IMR-90 (cell line): Measurements from ENCODE around the gene OGG1. TPM values are rescaled to one million over a fixed set of nuclear protein-coding genes. Genes with fewer than 3 reads are reported as not detected.

Source experiments
- ATAC-seq: fragments of 200-7000 bp; cut with Tn5 transposase; 2 replicates; pipeline ENCODE4 v1.9.1; 2020; ENCODE audit warnings: low read depth, mild to moderate bottlenecking, moderate library complexity
- BruUV-seq: library from RNA; stranded (reverse); fragments of 400-500 nt; replicated peaks from 2 replicates; lab custom pipeline; 2021; lab: Mats Ljungman, UMichigan
- CTCF ChIA-PET: fragments of 300-600 bp; formaldehyde crosslinking; extraction: SDS; loops from one replicate; lab custom pipeline; 2021; ENCODE audit warnings: antibody characterized with exemption; lab: Yijun Ruan, JAX
- POLR2A ChIA-PET: fragments of 300-600 bp; sonication (Branson Sonifier 250); formaldehyde crosslinking; loops from one replicate; lab custom pipeline; 2022; ENCODE audit warnings: antibody characterized with exemption; ENCODE audit not compliant: unreplicated experiment; lab: Charles Lee
- DNase-seq: peaks from one replicate; pipeline ENCODE4 v3.0.0; 2013
- H2AFZ ChIP-seq: replicated peaks from 2 replicates; pipeline ENCODE3; 2013; ENCODE audit warnings: low read length, mild to moderate bottlenecking; ENCODE audit not compliant: poor library complexity
- H2AK5ac ChIP-seq: 2 replicates; pipeline ENCODE4 v1.6.1; 2013; ENCODE audit warnings: low read depth, low read length, inconsistent platforms
- H2AK9ac ChIP-seq: replicated peaks from 2 replicates; pipeline ENCODE3; 2013; ENCODE audit warnings: mild to moderate bottlenecking, low read depth, low read length, moderate library complexity; ENCODE audit not compliant: poor library complexity
- H2BK120ac ChIP-seq: 2 replicates; pipeline ENCODE4 v1.6.1; 2013; ENCODE audit warnings: low read depth, low read length, inconsistent platforms
- H2BK15ac ChIP-seq: 3 replicates; pipeline ENCODE4 v1.6.1; 2013; ENCODE audit warnings: low read depth, low read length, inconsistent platforms
- H2BK20ac ChIP-seq: 2 replicates; pipeline ENCODE4 v1.6.1; 2013; ENCODE audit warnings: low read depth, mild to moderate bottlenecking, inconsistent platforms, low read length, moderate library complexity
- H2BK5ac ChIP-seq: 2 replicates; pipeline ENCODE4 v1.6.1; 2013; ENCODE audit warnings: mild to moderate bottlenecking, low read depth, low read length, inconsistent platforms; ENCODE audit not compliant: poor library complexity, severe bottlenecking
- H3K14ac ChIP-seq: replicated peaks from 2 replicates; pipeline ENCODE4 v1.6.1; 2013; ENCODE audit warnings: low read depth, low read length, inconsistent platforms
- H3K18ac ChIP-seq: 2 replicates; pipeline ENCODE4 v1.6.1; 2013; ENCODE audit warnings: low read depth, low read length, control low read depth
- H3K23ac ChIP-seq: 2 replicates; pipeline ENCODE4 v1.6.1; 2013; ENCODE audit warnings: low read depth, low read length, inconsistent platforms
- H3K27ac ChIP-seq: 2 replicates; pipeline ENCODE4 v1.5.1; 2013; ENCODE audit warnings: mild to moderate bottlenecking, control low read depth, low read length; ENCODE audit not compliant: insufficient read depth
- H3K27me3 ChIP-seq: 2 replicates; pipeline ENCODE4 v1.6.1; 2013; ENCODE audit warnings: low read length; ENCODE audit not compliant: control insufficient read depth, insufficient read depth
- H3K36me3 ChIP-seq: 2 replicates; pipeline ENCODE4 v1.6.1; 2013; ENCODE audit warnings: low read length, mixed read lengths; ENCODE audit not compliant: control insufficient read depth, insufficient read depth
- H3K4ac ChIP-seq: 2 replicates; pipeline ENCODE4 v1.6.1; 2013; ENCODE audit warnings: low read depth, low read length, inconsistent platforms
- H3K4me1 ChIP-seq: 2 replicates; pipeline ENCODE4 v1.6.1; 2013; ENCODE audit warnings: low read length, mixed read lengths; ENCODE audit not compliant: control insufficient read depth, insufficient read depth
- H3K4me2 ChIP-seq: 2 replicates; pipeline ENCODE4 v1.6.1; 2013; ENCODE audit warnings: low read depth, mild to moderate bottlenecking, control low read depth, low read length, moderate library complexity
- H3K4me3 ChIP-seq: 2 replicates; pipeline ENCODE4 v1.5.1; 2013; ENCODE audit warnings: low read depth, mild to moderate bottlenecking, control low read depth, low read length, moderate library complexity; ENCODE audit not compliant: insufficient read depth
- H3K56ac ChIP-seq: 2 replicates; pipeline ENCODE4 v1.6.1; 2013; ENCODE audit warnings: low read length, inconsistent platforms; ENCODE audit not compliant: insufficient read depth; ENCODE audit errors: extremely low read depth
- H3K79me1 ChIP-seq, 2 experiments: 2 replicates each; pipeline ENCODE4 v1.6.1; 2013; ENCODE audit warnings: low read length in 2 of 2, inconsistent platforms in 1 of 2, low read depth in 1 of 2
- H3K9ac ChIP-seq: 2 replicates; pipeline ENCODE4 v1.6.1; 2013; ENCODE audit warnings: low read depth, low read length, control low read depth
- H3K9me1 ChIP-seq: 2 replicates; pipeline ENCODE4 v1.6.1; 2013; ENCODE audit warnings: low read length, inconsistent platforms; ENCODE audit not compliant: insufficient read depth
- H3K9me3 ChIP-seq: 2 replicates; pipeline ENCODE4 v1.6.1; 2013; ENCODE audit warnings: low read length; ENCODE audit not compliant: control insufficient read depth, insufficient read depth
- H4K20me1 ChIP-seq: 2 replicates; pipeline ENCODE4 v1.6.1; 2013; ENCODE audit warnings: low read length, inconsistent platforms; ENCODE audit not compliant: insufficient read depth
- H4K5ac ChIP-seq: 2 replicates; pipeline ENCODE4 v1.6.1; 2013; ENCODE audit warnings: mild to moderate bottlenecking, low read depth, low read length, control low read depth
- H4K8ac ChIP-seq, 2 experiments: 2 replicates each; pipeline ENCODE4 v1.6.1; 2013; ENCODE audit warnings: low read depth in 2 of 2, low read length in 2 of 2, control low read depth in 1 of 2, inconsistent platforms in 1 of 2
- H4K91ac ChIP-seq: 2 replicates; pipeline ENCODE4 v1.6.1; 2013; ENCODE audit warnings: low read depth, low read length, inconsistent platforms; ENCODE audit not compliant: insufficient read depth
- BHLHE40 ChIP-seq: fragments of 150-350 bp; IDR thresholded peaks from 2 replicates; pipeline ENCODE4 v1.6.1; 2016; ENCODE audit warnings: mild to moderate bottlenecking, low read depth, low read length
- CEBPB ChIP-seq: IDR thresholded peaks from 2 replicates; pipeline ENCODE4 v1.6.1; 2012; ENCODE audit warnings: low read depth, low read length, improper control_type of control experiment
- CHD1 ChIP-seq: IDR thresholded peaks from 2 replicates; pipeline ENCODE4 v1.6.1; 2012; ENCODE audit warnings: low read depth, low read length, improper control_type of control experiment
- FOS ChIP-seq: fragments of 150-350 bp; IDR thresholded peaks from 2 replicates; pipeline ENCODE4 v1.6.1; 2016; ENCODE audit warnings: low read depth, low read length
- MAFK ChIP-seq: IDR thresholded peaks from 2 replicates; pipeline ENCODE4 v1.6.1; 2012; ENCODE audit warnings: low read depth, low read length, improper control_type of control experiment
- MAZ ChIP-seq: IDR thresholded peaks from 2 replicates; pipeline ENCODE4 v1.6.1; 2012; ENCODE audit warnings: low read depth, mild to moderate bottlenecking, low read length, improper control_type of control experiment, moderate library complexity, borderline replicate concordance
- MXI1 ChIP-seq: IDR thresholded peaks from 2 replicates; pipeline ENCODE4 v1.6.1; 2012; ENCODE audit warnings: low read depth, mild to moderate bottlenecking, low read length, moderate library complexity, borderline replicate concordance
- NFE2L2 ChIP-seq: fragments of 150-350 bp; IDR thresholded peaks from 2 replicates; pipeline ENCODE4 v1.6.1; 2016; ENCODE audit warnings: low read depth, mild to moderate bottlenecking, low read length
- POLR2A ChIP-seq: IDR thresholded peaks from 2 replicates; pipeline ENCODE4 v1.6.1; 2012; ENCODE audit warnings: mild to moderate bottlenecking, low read depth, low read length
- RAD21 ChIP-seq: IDR thresholded peaks from 2 replicates; pipeline ENCODE4 v1.6.1; 2012; ENCODE audit warnings: low read length, improper control_type of control experiment
- RCOR1 ChIP-seq: IDR thresholded peaks from 2 replicates; pipeline ENCODE4 v1.6.1; 2012; ENCODE audit warnings: mild to moderate bottlenecking, low read length, improper control_type of control experiment; ENCODE audit not compliant: insufficient replicate concordance
- RFX5 ChIP-seq: IDR thresholded peaks from 2 replicates; pipeline ENCODE4 v1.8.0; 2012; ENCODE audit warnings: low read depth, mild to moderate bottlenecking, low read length, moderate library complexity
- SMC3 ChIP-seq: fragments of 150-350 bp; IDR thresholded peaks from 2 replicates; pipeline ENCODE4 v1.6.1; 2016; ENCODE audit warnings: low read depth, mild to moderate bottlenecking, antibody characterized with exemption, low read length, moderate library complexity
- USF2 ChIP-seq: fragments of 150-350 bp; IDR thresholded peaks from 2 replicates; pipeline ENCODE4 v1.6.1; 2017; ENCODE audit warnings: mild to moderate bottlenecking, antibody characterized with exemption, low read length, low read depth
- WGBS, 2 experiments: methylation state at CpG; one replicate each; pipeline versions ENCODE4 v1.1.5 to v1.1.7; 2013; ENCODE audit warnings: missing lambda C conversion rate in 2 of 2; ENCODE audit not compliant: insufficient read length in 1 of 2; ENCODE audit errors: extremely low coverage in 2 of 2; 5-methylcytosine and 5-hydroxymethylcytosine counted together
- dilution Hi-C: fragments of 300-500 bp; cut with HindIII; formaldehyde crosslinking; loops from one replicate; pipeline ENCODE4 v1.14.3; 2018; ENCODE audit warnings: low sequenced_read_pairs; ENCODE audit not compliant: unreplicated experiment
- in situ Hi-C: fragments of 300-500 bp; cut with MboI; formaldehyde crosslinking; loops from 3 replicates; pipeline ENCODE4 v1.14.3; 2019; ENCODE audit warnings: low sequenced_read_pairs, inconsistent platforms, mixed read lengths
- intact Hi-C: fragments of 100-400 bp; cut with micrococcal nuclease; formaldehyde crosslinking; loops from 2 replicates; pipeline ENCODE4 v1.10.0; 2022
- polyA plus RNA-seq, 3 experiments: library from polyadenylated mRNA; depleted of rRNA; stranded (reverse); fragments of >200 nt; gene quantifications; 2 replicates each; pipeline ENCODE4 v1.2.3, GENCODE V29; 2012; ENCODE audit warnings: low replicate concordance in 1 of 3
- total RNA-seq: library from RNA; depleted of rRNA; stranded (reverse); fragments of >200 nt; gene quantifications from 2 replicates; pipeline ENCODE4 v1.2.3, GENCODE V29; 2012

OGG1 gene
- total and polyA plus RNA-seq, 2 of the 4 experiments (the other 2 are of a cell fraction): 14.9 to 25.6 TPM

- Histone ChIP-seq H3K9me3 (no peaks in the 10 kb centered on the region), H2AFZ (no peak overlapping the region), H2AK9ac (no peak overlapping the region), H4K91ac (no peak overlapping the region), H3K4me1 (peaks cover 9% of the 10 kb centered on the region), H2BK5ac (no peak overlapping the region), H4K20me1 (peaks cover 17% of the 10 kb centered on the region; the same call in 1 of the 2 replicates), H2BK15ac (no peak overlapping the region), H3K56ac (no peak overlapping the region), H3K4me2 (peak overlapping the region; percentile 94; the same call in 1 of the 2 replicates), H2BK120ac (no peak overlapping the region), H3K27ac (no peak overlapping the region), H4K5ac (no peak overlapping the region), H3K23ac (peak overlapping the region; percentile 96; the same call in 1 of the 2 replicates), H3K27me3 (no peaks in the 10 kb centered on the region), H3K14ac (no peak overlapping the region), H3K4ac (peak overlapping the region; percentile 97), H3K9me1 (peaks cover 19% of the 10 kb centered on the region), H3K36me3 (peaks cover 35% of the 10 kb centered on the region), H4K8ac (peak overlapping the region in 1 of 2 experiments; percentile 88; a peak in 1 of 4 replicates), H3K9ac (peak overlapping the region; percentile 87; the same call in 1 of the 2 replicates), H3K4me3 (no peak overlapping the region), H3K79me1 (peaks cover 32 to 47% of the 10 kb centered on the region in 2 experiments), H2BK20ac (no peak overlapping the region), H3K18ac (no peak overlapping the region), H2AK5ac (peak overlapping the region; percentile 93; the same call in 1 of the 2 replicates)
- TF ChIP-seq USF2 (no peak), CEBPB (no peak), NFE2L2 (no peak), FOS (no peak), POLR2A (no peak), RCOR1 (no peak), RAD21 (no peak), MXI1 (no peak), CHD1 (no peak), SMC3 (no peak), MAFK (no peak), RFX5 (no peak), MAZ (no peak), BHLHE40 (no peak)
- POLR2A ChIA-PET: no interaction called here
- dilution Hi-C loops: no loop called here
- DNase-seq (no peak), ATAC-seq (no peak)
- BruUV-seq: no TSS peak
- CTCF ChIA-PET: no interaction called here
- in situ Hi-C loops: no loop called here
- intact Hi-C loops: loop anchor here (5.0 kb wide), 1 partner anchor 59 kb away; the partner anchor contains the start of gene BRPF1
- WGBS, 2 experiments: 97% methylated on average over 4 of the region's 11 CpGs; no CpG with 5 or more reads in 1 of the 2 experiments
These were observed 41.4 kb downstream of the OGG1 start for GRCh38 chr3:9791127-9791526.
